OCI-LY1 (cell line): ENCODE measurements around the gene HEXIM1.

Experiments used
- H2AFZ ChIP-seq: fragments of 200-600 bp; sonication (generic), shearing (Covaris generic); 2 replicates; pipeline ENCODE4 v1.6.0; 2014; ENCODE audit warnings: antibody characterized with exemption, mild to moderate bottlenecking, low read length
- H3F3A ChIP-seq: fragments of 200-600 bp; sonication (generic), shearing (Covaris generic); 2 replicates; pipeline ENCODE4 v1.6.0; 2014; ENCODE audit warnings: mild to moderate bottlenecking, antibody characterized with exemption, low read length, moderate library complexity; ENCODE audit not compliant: insufficient read depth
- H3K27ac ChIP-seq: fragments of 200-600 bp; sonication (generic); 2 replicates; pipeline ENCODE4 v1.5.1; 2014; ENCODE audit warnings: low read length, mixed run types, mild to moderate bottlenecking, low read depth; ENCODE audit not compliant: poor library complexity, severe bottlenecking
- H3K27me3 ChIP-seq: fragments of 200-600 bp; sonication (generic); 2 replicates; pipeline ENCODE4 v1.6.0; 2014; ENCODE audit warnings: antibody characterized with exemption, mild to moderate bottlenecking, low read length, moderate library complexity; ENCODE audit not compliant: insufficient read depth
- H3K36me3 ChIP-seq: fragments of 200-600 bp; sonication (generic); 2 replicates; pipeline ENCODE4 v1.6.1; 2014; ENCODE audit warnings: mild to moderate bottlenecking, antibody characterized with exemption, low read length, moderate library complexity, mixed read lengths; ENCODE audit not compliant: insufficient read depth
- H3K4me1 ChIP-seq: fragments of 200-600 bp; sonication (generic); 2 replicates; pipeline ENCODE4 v1.5.1; 2014; ENCODE audit warnings: mild to moderate bottlenecking, low read length, moderate library complexity; ENCODE audit not compliant: insufficient read depth, severe bottlenecking
- H3K4me2 ChIP-seq: fragments of 200-600 bp; sonication (generic), shearing (Covaris generic); 2 replicates; pipeline ENCODE4 v1.6.1; 2014; ENCODE audit warnings: low read length
- H3K4me3 ChIP-seq: fragments of 200-600 bp; sonication (generic); 2 replicates; pipeline ENCODE4 v1.5.1; 2014; ENCODE audit warnings: low read length, low read depth, mild to moderate bottlenecking, mixed read lengths; ENCODE audit not compliant: poor library complexity, severe bottlenecking
- H3K79me2 ChIP-seq: fragments of 200-600 bp; shearing (Covaris generic); 2 replicates; pipeline ENCODE4 v1.6.1; 2016; ENCODE audit warnings: mixed run types, low read length, mixed read lengths; ENCODE audit not compliant: insufficient read depth
- H3K9ac ChIP-seq: fragments of 200-600 bp; sonication (generic), shearing (Covaris generic); 2 replicates; pipeline ENCODE4 v1.6.1; 2014; ENCODE audit warnings: mild to moderate bottlenecking, low read length, mixed read lengths
- H3K9me2 ChIP-seq: fragments of 200-600 bp; sonication (generic), shearing (Covaris generic); 2 replicates; pipeline ENCODE4 v1.6.1; 2014; ENCODE audit warnings: low read depth, mild to moderate bottlenecking, low read length, mixed read lengths
- H3K9me3 ChIP-seq: fragments of 200-600 bp; shearing (Covaris generic); 2 replicates; pipeline ENCODE4 v1.6.1; 2014; ENCODE audit warnings: low read length, mixed read lengths
- H4K20me1 ChIP-seq: fragments of 200-600 bp; sonication (generic), shearing (Covaris generic); 2 replicates; pipeline ENCODE4 v1.6.0; 2016; ENCODE audit warnings: mild to moderate bottlenecking, low read length; ENCODE audit not compliant: insufficient read depth
- CTCF ChIP-seq: fragments of 200-600 bp; sonication (generic), shearing (Covaris generic); IDR thresholded peaks from 2 replicates; pipeline ENCODE4 v1.5.1; 2017; ENCODE audit warnings: mild to moderate bottlenecking, antibody characterized with exemption, low read length, moderate library complexity, mixed read lengths
- EZH2 ChIP-seq: fragments of 200-600 bp; sonication (generic), shearing (Covaris generic); IDR thresholded peaks from 2 replicates; pipeline ENCODE4 v1.8.0; 2017; ENCODE audit warnings: borderline replicate concordance, mixed run types, mild to moderate bottlenecking, antibody characterized with exemption, low read length, moderate library complexity, mixed read lengths

The HEXIM1 gene

GRCh38 chr17:45104029-45104428 is 44.2 kb upstream of the HEXIM1 start:
- H3K27ac ChIP-seq = no peak overlapping the region
- H4K20me1 ChIP-seq = no peaks in the 10 kb centered on the region
- no peaks in the 10 kb centered on the region for H3F3A ChIP-seq
- H3K4me2 ChIP-seq = no peak overlapping the region
- no peaks in the 10 kb centered on the region for H3K27me3 ChIP-seq
- no peaks in the 10 kb centered on the region for H3K9me3 ChIP-seq
- no peak for TF ChIP-seq CTCF
- TF ChIP-seq EZH2 = no peak
- no peak overlapping the region for H3K4me3 ChIP-seq
- H3K36me3 ChIP-seq = peaks cover 86% of the 10 kb centered on the region
- no peaks in the 10 kb centered on the region for H3K4me1 ChIP-seq
- H3K79me2 ChIP-seq = no peaks in the 10 kb centered on the region
- H3K9ac ChIP-seq = no peak overlapping the region
- no peaks in the 10 kb centered on the region for H3K9me2 ChIP-seq
- no peak overlapping the region for H2AFZ ChIP-seq

DNA sequence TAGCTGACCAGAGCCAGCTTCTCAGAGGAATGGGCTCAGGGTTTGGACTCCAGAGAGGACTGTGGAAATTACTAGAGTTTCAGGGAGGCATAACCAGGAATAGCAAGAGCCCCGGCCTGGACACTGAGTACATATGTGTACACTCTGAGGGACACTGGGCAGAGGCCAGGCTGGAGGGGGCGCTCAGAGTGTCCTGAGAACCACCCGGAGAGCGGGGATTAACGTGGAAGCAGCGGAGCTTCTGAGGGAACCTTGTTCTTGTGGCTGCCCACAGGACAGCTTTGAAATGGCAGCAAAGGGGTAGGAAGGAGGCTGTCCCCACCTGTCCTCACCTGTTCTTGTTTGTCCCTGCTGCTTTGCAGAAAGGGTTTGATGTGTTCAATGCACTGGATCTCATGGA is 43.8 kb upstream of the HEXIM1 start:
- Histone ChIP-seq H3K9ac (no peak overlapping the region), H3K4me2 (no peak overlapping the region), H3K79me2 (no peaks in the 10 kb centered on the region), H3K27me3 (no peaks in the 10 kb centered on the region), H3K36me3 (peaks cover 83% of the 10 kb centered on the region), H2AFZ (no peak overlapping the region), H3K27ac (no peak overlapping the region), H3K4me3 (no peak overlapping the region), H3K4me1 (no peaks in the 10 kb centered on the region), H4K20me1 (no peaks in the 10 kb centered on the region), H3K9me2 (no peaks in the 10 kb centered on the region), H3K9me3 (no peaks in the 10 kb centered on the region), H3F3A (no peaks in the 10 kb centered on the region)
- TF ChIP-seq EZH2 (no peak), CTCF (no peak)

DNA sequence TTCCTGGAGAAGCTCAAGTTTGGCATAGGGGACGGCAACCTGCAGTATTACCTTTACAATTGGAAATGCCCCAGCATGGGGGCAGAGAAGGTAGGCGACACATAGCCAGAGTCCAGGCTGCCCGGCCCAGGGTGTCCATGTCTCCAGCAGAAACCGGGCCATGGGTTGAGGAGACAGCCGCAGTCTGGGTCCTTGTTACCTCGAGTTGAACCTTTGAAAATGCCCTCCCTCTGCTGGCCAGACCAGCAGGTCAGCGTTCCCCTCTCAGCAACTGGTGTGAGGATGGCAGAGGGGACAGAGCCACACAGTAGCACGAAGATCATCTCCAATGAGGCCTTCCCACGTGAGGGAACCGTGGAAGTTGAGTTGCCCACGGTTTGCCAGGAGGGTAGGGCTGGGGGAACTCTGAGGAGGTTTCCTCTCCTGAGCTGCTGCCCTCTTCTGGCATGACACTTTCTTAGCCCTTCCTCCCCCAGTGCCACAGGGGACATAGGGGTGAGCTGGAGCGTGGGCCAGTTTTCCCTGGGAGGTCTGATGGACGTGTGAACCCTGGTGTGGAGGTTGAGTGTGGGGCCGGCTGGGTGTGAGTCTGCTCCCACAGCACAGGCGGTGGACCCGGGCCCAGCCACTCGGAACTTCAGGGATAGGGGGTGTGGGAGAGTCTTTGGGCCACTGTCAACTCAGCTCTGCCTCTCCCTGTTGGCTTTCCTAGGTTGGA is 43.2 kb upstream of the HEXIM1 start:
- H4K20me1 ChIP-seq = no peaks in the 10 kb centered on the region
- H3K79me2 ChIP-seq = no peaks in the 10 kb centered on the region
- no peak overlapping the region for H2AFZ ChIP-seq
- H3K27ac ChIP-seq = no peak overlapping the region
- H3K9me3 ChIP-seq = no peaks in the 10 kb centered on the region
- TF ChIP-seq EZH2 = no peak
- TF ChIP-seq CTCF = no peak
- no peaks in the 10 kb centered on the region for H3F3A ChIP-seq
- no peak overlapping the region for H3K4me3 ChIP-seq
- H3K36me3 ChIP-seq = peaks cover 78% of the 10 kb centered on the region
- no peaks in the 10 kb centered on the region for H3K27me3 ChIP-seq
- H3K9ac ChIP-seq = no peak overlapping the region
- no peak overlapping the region for H3K4me2 ChIP-seq
- H3K9me2 ChIP-seq = no peaks in the 10 kb centered on the region
- H3K4me1 ChIP-seq = no peaks in the 10 kb centered on the region
